HCT116 (cell line): ENCODE results near the gene EIF4E.

Source experiments
- CEBPB ChIP-seq: IDR thresholded peaks from 2 replicates; pipeline ENCODE4 v1.6.1; 2012; ENCODE audit warnings: low read depth
- CTCF ChIP-seq, 3 experiments: fragments of 200-600 bp in 1 of 3; sonication (generic) in 1 of 3; IDR thresholded peaks in 2 of 3; conservative IDR thresholded peaks in 1 of 3; 2 replicates each; pipeline ENCODE4 v1.5.1; 2012 to 2017; ENCODE audit warnings: low read depth in 2 of 3, low read length in 2 of 3, antibody characterized with exemption in 1 of 3, borderline replicate concordance in 1 of 3, control low read depth in 1 of 3, mild to moderate bottlenecking in 1 of 3, mixed read lengths in 1 of 3, mixed run types in 1 of 3, moderate library complexity in 1 of 3; ENCODE audit not compliant: insufficient read depth in 1 of 3
- FOSL1 ChIP-seq: IDR thresholded peaks from 2 replicates; pipeline ENCODE4 v1.6.1; 2012; ENCODE audit warnings: low read depth
- POLR2A ChIP-seq: IDR thresholded peaks from 2 replicates; pipeline ENCODE4 v1.7.0; 2011; ENCODE audit warnings: borderline replicate concordance; ENCODE audit not compliant: insufficient read depth, insufficient read length; ENCODE audit errors: extremely low read depth
- POLR2AphosphoS5 ChIP-seq: IDR thresholded peaks from 2 replicates; pipeline ENCODE4 v1.6.1; 2011; ENCODE audit warnings: mild to moderate bottlenecking, low read depth, low read length, moderate library complexity

- no peak for TF ChIP-seq POLR2A
- TF ChIP-seq POLR2AphosphoS5 = no peak
- TF ChIP-seq CTCF (IDR thresholded peaks at IDR 0.05 in 2 of 3, conservative IDR thresholded peaks at IDR 0.05 in 1 of 3; ENCODE audit: borderline replicate concordance in 1 of 3, insufficient read depth in 1 of 3, low read depth in 2 of 3, low read length in 2 of 3) = no peak
- TF ChIP-seq FOSL1 = no peak
- no peak for TF ChIP-seq CEBPB
These were observed 16.4 kb upstream of the EIF4E start for GRCh38 chr4:98945297-98945850.
